GM21447 (cell line): Measurements from ENCODE around the gene APC.

Source experiments
- ATAC-seq: cut with Tn5 transposase; IDR thresholded peaks from one replicate; pipeline ENCODE4 v1.9.1; 2021; ENCODE audit not compliant: unreplicated experiment

APC gene

GRCh38 chr5:112892776-112893175 is 155.1 kb downstream of the APC start:
- no peak for ATAC-seq

- ATAC-seq: no peak
These were observed 158.0 kb downstream of the APC start for GRCh38 chr5:112895682-112896081.
